Subcutaneous abdominal adipose tissue (tissue), 5 donors: Measurements from ENCODE around the gene SLC44A4.
A peak's percentile ranks its signal among the peaks of the same experiment; 100 is the strongest.

Experiments
- H3K27ac ChIP-seq: one replicate; pipeline ENCODE4 v1.7.0; 2013; ENCODE audit warnings: low read depth, mild to moderate bottlenecking, inconsistent platforms, low read length, moderate library complexity
- H3K27me3 ChIP-seq, 5 donors: one replicate each; pipeline ENCODE4 v1.7.0; 2013; ENCODE audit warnings: low read length in 5 of 5, inconsistent platforms in 1 of 5; ENCODE audit not compliant: control insufficient read depth in 5 of 5, insufficient read depth in 4 of 5
- H3K36me3 ChIP-seq, 5 donors: one replicate each; pipeline ENCODE4 v1.7.0; 2013; ENCODE audit warnings: low read length in 5 of 5; ENCODE audit not compliant: control insufficient read depth in 5 of 5, insufficient read depth in 5 of 5
- H3K4me1 ChIP-seq, 5 donors: one replicate each; pipeline ENCODE4 v1.7.0; 2013; ENCODE audit warnings: low read length in 5 of 5, mild to moderate bottlenecking in 3 of 5, moderate library complexity in 1 of 5; ENCODE audit not compliant: control insufficient read depth in 5 of 5, insufficient read depth in 5 of 5
- H3K4me3 ChIP-seq, 5 donors: one replicate each; pipeline ENCODE4 v1.7.0; 2013; ENCODE audit warnings: low read length in 5 of 5, low read depth in 1 of 5
- H3K9ac ChIP-seq, 5 donors: one replicate each; pipeline ENCODE4 v1.7.0; 2013; ENCODE audit warnings: low read length in 5 of 5, mild to moderate bottlenecking in 4 of 5, moderate library complexity in 3 of 5
- H3K9me3 ChIP-seq, 5 donors: one replicate each; pipeline ENCODE4 v1.7.0; 2013; ENCODE audit warnings: low read length in 5 of 5; ENCODE audit not compliant: control insufficient read depth in 5 of 5
- donor health status: healthy.
- donor health status: healthy.
- donor health status: healthy.
- donor health status: healthy.
- donor health status: healthy.

SLC44A4 gene

DNA sequence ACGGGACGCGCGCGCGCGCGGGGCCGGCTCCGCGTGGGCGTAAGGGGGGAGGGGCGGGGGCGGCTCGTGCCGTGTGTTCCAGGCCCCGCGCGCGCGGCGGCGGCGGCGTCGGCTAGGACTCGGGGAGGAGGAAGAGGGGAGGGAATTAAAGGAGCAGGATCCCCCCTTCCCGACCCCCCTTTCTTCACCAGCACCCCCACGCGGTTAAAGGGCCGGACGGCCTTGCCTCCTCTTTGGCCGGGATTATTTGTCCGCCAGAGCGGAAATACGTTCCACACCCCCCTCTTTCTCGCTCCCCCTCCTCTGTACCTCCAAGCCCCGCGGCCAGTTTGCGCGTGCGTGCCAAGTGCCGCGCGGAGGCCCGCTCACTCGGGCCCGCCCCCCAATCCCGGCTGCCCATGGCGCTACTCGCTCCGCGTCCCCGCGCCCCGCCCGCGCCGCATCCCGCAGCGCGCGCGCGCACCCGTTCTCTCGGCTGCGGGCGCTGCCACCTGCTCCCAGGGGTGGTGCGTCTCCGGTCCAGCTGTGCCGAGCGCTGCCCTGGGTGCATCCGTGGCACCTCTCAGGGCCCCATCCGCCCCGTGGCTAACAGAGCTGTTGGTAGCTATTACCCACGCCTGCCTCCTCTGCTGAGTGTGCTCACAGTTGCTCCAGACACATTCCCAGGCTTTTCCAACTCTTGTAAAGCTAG, 23.3 kb upstream of the SLC44A4 start, which contains the start of gene ZBTB12:
ZBTB12 (minus strand) TSS at position 134 of the 691 bp plus-strand sequence. CDS start 781 bp downstream, outside the sequence.
- peaks cover 5 to 43% (median 31%) of the 10 kb centered on the region in 5 donors for H3K4me1 ChIP-seq
- no peaks in the 10 kb centered on the region for H3K36me3 ChIP-seq
- H3K27me3 ChIP-seq = peaks cover 0 to 2% (median 0%) of the 10 kb centered on the region in 5 donors
- H3K9ac ChIP-seq = peak within 1 kb of the TSS; percentile 35 to 79 (median 70)
- H3K27ac ChIP-seq = peak within 1 kb of the TSS; percentile 82
- H3K9me3 ChIP-seq = no peaks in the 10 kb centered on the region
- H3K4me3 ChIP-seq = peak within 1 kb of the TSS; percentile 71 to 84 (median 77)

DNA sequence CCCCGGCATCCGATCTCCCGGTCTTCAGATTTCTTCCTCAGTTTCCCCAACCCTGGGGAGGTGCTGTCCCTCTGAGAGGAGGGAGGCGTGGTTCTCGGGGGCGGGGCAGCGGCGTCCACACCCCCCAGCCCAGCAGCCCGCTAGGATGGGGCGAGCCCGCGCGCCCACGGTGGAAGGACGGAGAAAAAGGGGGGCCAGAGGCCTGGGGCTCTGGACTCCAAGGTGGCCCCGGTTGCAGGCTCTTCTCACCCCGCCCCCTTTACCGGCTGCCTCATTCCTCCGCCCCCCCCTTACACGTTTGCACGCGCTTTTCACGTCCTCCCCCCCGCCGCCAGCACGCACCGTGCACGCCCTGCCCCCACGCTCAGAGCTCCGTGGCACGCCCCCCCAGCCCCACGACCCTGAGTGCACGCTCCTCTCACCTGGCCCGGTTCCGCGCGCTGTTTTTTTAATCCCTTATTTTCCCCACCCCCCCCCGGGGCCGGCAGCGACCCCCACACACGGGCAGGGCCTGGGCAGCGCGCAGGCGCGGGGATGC, 22.7 kb upstream of the SLC44A4 start:
- Histone ChIP-seq H3K36me3 (no peaks in the 10 kb centered on the region), H3K4me1 (peaks cover 5 to 47% (median 35%) of the 10 kb centered on the region in 5 donors), H3K27me3 (peaks cover 0 to 2% (median 0%) of the 10 kb centered on the region in 5 donors), H3K9me3 (no peaks in the 10 kb centered on the region), H3K9ac (peak overlapping the region in 2 of 5 donors; percentile 20 to 56), H3K4me3 (peak overlapping the region in 4 of 5 donors; percentile 50 to 84 (median 77)), H3K27ac (peak overlapping the region; percentile 37)

DNA sequence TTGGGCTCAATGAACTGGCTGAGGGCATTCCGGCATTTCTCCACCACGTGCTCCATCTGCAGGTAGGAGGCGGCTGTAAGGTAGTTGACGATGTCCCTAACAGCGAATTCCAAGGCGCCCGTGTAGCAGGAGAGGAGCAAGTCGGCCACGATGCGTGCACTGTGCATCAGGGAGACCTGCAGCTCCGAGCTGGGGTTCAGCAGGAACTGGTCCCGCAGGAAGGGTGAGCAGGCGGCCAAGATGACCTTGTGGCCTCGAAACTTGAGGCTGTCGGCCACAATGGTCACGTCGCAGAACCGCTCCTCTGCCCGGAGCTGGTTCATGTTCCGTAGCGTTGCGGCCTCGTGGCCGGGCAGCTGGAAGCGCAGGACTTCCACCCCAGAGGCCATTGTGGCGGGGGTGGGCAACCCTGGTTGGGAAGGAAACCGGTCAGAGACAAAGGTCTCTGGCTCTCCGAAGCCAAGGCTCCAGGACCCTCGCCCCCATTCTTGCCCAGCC, 22.2 kb upstream of the SLC44A4 start:
- Histone ChIP-seq H3K27ac (peak overlapping the region; percentile 37), H3K4me3 (peak overlapping the region in 4 of 5 donors; percentile 50 to 84 (median 77)), H3K36me3 (peaks cover 0 to under 1% (median 0%) of the 10 kb centered on the region in 5 donors), H3K9me3 (no peaks in the 10 kb centered on the region), H3K4me1 (peaks cover 5 to 48% (median 37%) of the 10 kb centered on the region in 5 donors), H3K27me3 (no peaks in the 10 kb centered on the region), H3K9ac (peak overlapping the region in 2 of 5 donors; percentile 20 to 56)

- H3K4me3 ChIP-seq = no peak overlapping the region
- H3K27me3 ChIP-seq = no peaks in the 10 kb centered on the region
- H3K27ac ChIP-seq = no peak overlapping the region
- no peaks in the 10 kb centered on the region for H3K9me3 ChIP-seq
- peaks cover 0 to 7% (median under 1%) of the 10 kb centered on the region in 5 donors for H3K36me3 ChIP-seq
- H3K9ac ChIP-seq = no peak overlapping the region
- peaks cover 5 to 48% (median 37%) of the 10 kb centered on the region in 5 donors for H3K4me1 ChIP-seq
These were observed 21.3 kb upstream of the SLC44A4 start for GRCh38 chr6:31899882-31900722.

GRCh38 chr6:31899215-31899614, 20.4 kb upstream of the SLC44A4 start:
- no peak overlapping the region for H3K9ac ChIP-seq
- no peak overlapping the region for H3K27ac ChIP-seq
- no peak overlapping the region for H3K4me3 ChIP-seq
- peaks cover 5 to 48% (median 37%) of the 10 kb centered on the region in 5 donors for H3K4me1 ChIP-seq
- peaks cover 0 to 13% (median 5%) of the 10 kb centered on the region in 5 donors for H3K36me3 ChIP-seq
- H3K9me3 ChIP-seq = no peaks in the 10 kb centered on the region
- H3K27me3 ChIP-seq = no peaks in the 10 kb centered on the region

DNA sequence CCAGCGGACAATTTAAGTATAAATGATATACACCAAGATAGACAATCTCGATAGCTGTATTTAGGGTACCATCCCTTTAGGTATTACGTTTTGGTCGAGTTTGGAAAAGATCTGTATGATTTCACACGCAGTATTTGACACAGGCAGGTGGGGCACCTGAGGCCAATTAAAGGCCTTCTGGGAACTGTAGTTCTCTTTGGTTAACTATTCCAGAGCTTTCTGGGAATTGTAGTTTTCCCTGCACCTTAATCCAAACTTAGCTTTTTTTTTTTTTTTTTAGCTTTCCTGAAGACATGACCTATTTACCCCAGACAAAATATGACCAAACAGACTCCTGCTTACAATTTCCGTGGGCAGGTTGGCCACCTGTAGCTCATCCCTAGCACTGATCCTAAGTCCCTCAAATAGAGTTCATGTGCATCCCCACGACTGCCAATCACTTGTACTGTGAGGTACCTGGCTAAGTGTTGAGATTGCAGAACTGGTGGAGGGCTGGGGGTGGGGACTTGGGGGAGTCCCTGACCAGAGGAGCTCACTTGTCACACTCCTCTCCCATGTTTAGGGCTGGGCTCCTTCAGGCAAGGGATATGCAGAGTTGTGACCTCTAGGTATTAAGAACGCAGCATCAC, 19.7 kb upstream of the SLC44A4 start:
- Histone ChIP-seq H3K4me1 (peaks cover 5 to 48% (median 37%) of the 10 kb centered on the region in 5 donors), H3K9ac (peak overlapping the region; percentile 79 to 95 (median 87)), H3K27ac (peak overlapping the region; percentile 89), H3K36me3 (peaks cover 0 to 13% (median 6%) of the 10 kb centered on the region in 5 donors), H3K4me3 (peak overlapping the region; percentile 84 to 98 (median 97)), H3K27me3 (no peaks in the 10 kb centered on the region), H3K9me3 (no peaks in the 10 kb centered on the region)

- Histone ChIP-seq H3K4me3 (peak within 1 kb of the TSS; percentile 84 to 98 (median 97)), H3K27me3 (no peaks in the 10 kb centered on the region), H3K4me1 (peaks cover 4 to 46% (median 33%) of the 10 kb centered on the region in 5 donors), H3K36me3 (peaks cover 0 to 19% (median 12%) of the 10 kb centered on the region in 5 donors), H3K9ac (peak within 1 kb of the TSS; percentile 79 to 95 (median 87)), H3K9me3 (no peaks in the 10 kb centered on the region), H3K27ac (peak within 1 kb of the TSS; percentile 89)
These were observed 19.0 kb upstream of the SLC44A4 start, which contains the start of gene EHMT2 for GRCh38 chr6:31897612-31898382. Gene EHMT2 (minus strand): TSS chr6:31897698. CDS start chr6:31897677, 21 bp downstream.

DNA sequence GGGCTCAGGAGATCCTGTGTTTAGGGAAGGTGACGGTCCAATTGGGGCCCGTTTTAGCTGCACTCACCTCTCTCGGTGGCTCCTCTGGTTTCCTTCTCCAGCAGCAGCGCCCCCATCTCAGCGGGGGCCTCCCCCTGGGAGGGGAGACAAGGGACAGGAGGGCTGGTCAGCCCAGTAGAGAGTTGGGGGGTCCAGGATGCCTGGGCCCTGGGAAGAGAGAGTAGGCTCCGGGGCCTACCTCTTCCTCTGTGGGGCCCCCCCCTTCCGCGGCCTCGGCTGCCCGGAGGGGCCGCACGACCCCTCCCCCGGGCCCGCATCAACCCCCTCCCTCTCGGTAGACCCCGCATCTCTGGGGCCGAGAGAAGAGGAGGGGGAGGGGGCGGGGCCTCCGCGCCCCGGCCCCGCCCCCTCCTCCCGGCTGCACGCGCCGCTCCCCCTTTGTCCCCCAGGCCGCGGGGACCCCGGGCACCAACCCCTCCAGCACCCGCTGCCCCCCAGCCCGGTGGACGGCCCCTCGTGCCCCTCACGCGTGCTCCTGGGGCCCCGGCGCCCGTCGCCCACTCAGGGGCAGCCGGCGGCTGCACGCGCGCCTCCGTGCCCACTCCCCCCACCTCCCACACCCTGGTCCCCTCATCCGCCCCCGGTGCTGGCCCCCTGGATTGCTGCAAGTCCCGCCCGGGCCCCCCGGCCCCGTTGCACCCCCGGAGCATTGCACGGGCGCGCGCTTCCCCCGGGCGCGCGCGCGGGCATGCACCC, 18.2 kb upstream of the SLC44A4 start:
- Histone ChIP-seq H3K9me3 (no peaks in the 10 kb centered on the region), H3K27ac (peak overlapping the region; percentile 65), H3K4me3 (peak overlapping the region; percentile 48 to 98 (median 97)), H3K4me1 (peaks cover 2 to 39% (median 27%) of the 10 kb centered on the region in 5 donors), H3K36me3 (peaks cover 0 to 26% (median 20%) of the 10 kb centered on the region in 5 donors), H3K9ac (peak overlapping the region in 4 of 5 donors; percentile 10 to 76 (median 44)), H3K27me3 (no peaks in the 10 kb centered on the region)
